Chondrocyte (in vitro differentiated cells): ENCODE results near the gene MMP25. TPM values are rescaled to one million over a fixed set of nuclear protein-coding genes. Genes with fewer than 3 reads are reported as not detected.

Source experiments
- DNase-seq: peaks from one replicate; pipeline ENCODE4 v3.0.0; 2021; ENCODE audit warnings: mixed read lengths, low spot score
- H3K27ac Mint-ChIP-seq: one replicate; pipeline ENCODE4 v1.8.0; 2021; ENCODE audit warnings: mild to moderate bottlenecking, moderate library complexity, mixed read lengths; ENCODE audit not compliant: unreplicated experiment
- H3K27me3 Mint-ChIP-seq: 2 replicates; pipeline ENCODE4 v1.8.0; 2021; ENCODE audit warnings: low read depth, mixed read lengths
- H3K36me3 Mint-ChIP-seq: 2 replicates; pipeline ENCODE4 v1.8.0; 2021; ENCODE audit warnings: low read depth, mixed read lengths
- H3K4me1 Mint-ChIP-seq: 2 replicates; pipeline ENCODE4 v1.8.0; 2021; ENCODE audit warnings: low read depth, mild to moderate bottlenecking, mixed read lengths
- H3K4me3 Mint-ChIP-seq: one replicate; pipeline ENCODE4 v1.8.0; 2021; ENCODE audit warnings: mild to moderate bottlenecking, moderate library complexity, mixed read lengths; ENCODE audit not compliant: unreplicated experiment
- H3K9me3 Mint-ChIP-seq: 2 replicates; pipeline ENCODE4 v1.8.0; 2021; ENCODE audit warnings: low read depth, mixed read lengths
- total RNA-seq: library from RNA; stranded (reverse); gene quantifications from 3 replicates; pipeline ENCODE4 v1.2.1, GENCODE V29; 2021
- TF ChIP-seq, protein P1 (sequence below): fragments of 200-600 bp; sonication (generic); IDR thresholded peaks from 2 replicates; pipeline ENCODE4 v1.5.0; 2021; ENCODE audit warnings: antibody characterized with exemption, mild to moderate bottlenecking, moderate library complexity

Gene MMP25
- total RNA-seq, 1 donor from 2014 or later: not detected

DNA sequence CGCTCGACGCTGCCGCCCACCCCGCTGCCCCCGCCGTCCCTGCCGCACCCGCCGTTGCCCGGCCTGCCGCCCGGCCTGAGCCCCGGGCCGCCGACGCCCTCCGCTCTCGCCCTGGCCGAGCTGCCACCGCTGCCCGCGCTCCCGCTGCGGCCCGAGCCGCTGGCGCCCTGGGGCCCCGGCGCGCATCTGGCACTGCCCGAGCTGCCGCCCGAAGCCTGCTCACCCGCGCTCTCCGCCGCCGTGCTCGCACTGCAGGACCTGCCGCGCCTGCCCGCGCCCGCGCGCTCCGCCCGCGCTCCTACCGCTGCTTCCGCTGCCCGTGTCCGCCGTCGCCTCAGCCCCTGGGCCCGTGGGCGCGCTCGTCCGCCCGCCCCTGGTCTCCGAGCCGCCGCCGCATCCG lies 42.0 kb upstream of the MMP25 start:
- Mint-ChIP-seq H3K9me3 (no peaks in the 10 kb centered on the region), H3K27ac (no peak overlapping the region), H3K27me3 (peaks cover 19% of the 10 kb centered on the region), H3K36me3 (no peaks in the 10 kb centered on the region), H3K4me1 (peaks cover 3% of the 10 kb centered on the region), H3K4me3 (no peak overlapping the region)
- TF ChIP-seq, protein P1, sequence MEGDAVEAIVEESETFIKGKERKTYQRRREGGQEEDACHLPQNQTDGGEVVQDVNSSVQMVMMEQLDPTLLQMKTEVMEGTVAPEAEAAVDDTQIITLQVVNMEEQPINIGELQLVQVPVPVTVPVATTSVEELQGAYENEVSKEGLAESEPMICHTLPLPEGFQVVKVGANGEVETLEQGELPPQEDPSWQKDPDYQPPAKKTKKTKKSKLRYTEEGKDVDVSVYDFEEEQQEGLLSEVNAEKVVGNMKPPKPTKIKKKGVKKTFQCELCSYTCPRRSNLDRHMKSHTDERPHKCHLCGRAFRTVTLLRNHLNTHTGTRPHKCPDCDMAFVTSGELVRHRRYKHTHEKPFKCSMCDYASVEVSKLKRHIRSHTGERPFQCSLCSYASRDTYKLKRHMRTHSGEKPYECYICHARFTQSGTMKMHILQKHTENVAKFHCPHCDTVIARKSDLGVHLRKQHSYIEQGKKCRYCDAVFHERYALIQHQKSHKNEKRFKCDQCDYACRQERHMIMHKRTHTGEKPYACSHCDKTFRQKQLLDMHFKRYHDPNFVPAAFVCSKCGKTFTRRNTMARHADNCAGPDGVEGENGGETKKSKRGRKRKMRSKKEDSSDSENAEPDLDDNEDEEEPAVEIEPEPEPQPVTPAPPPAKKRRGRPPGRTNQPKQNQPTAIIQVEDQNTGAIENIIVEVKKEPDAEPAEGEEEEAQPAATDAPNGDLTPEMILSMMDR: no peak
- no peak for DNase-seq

DNA sequence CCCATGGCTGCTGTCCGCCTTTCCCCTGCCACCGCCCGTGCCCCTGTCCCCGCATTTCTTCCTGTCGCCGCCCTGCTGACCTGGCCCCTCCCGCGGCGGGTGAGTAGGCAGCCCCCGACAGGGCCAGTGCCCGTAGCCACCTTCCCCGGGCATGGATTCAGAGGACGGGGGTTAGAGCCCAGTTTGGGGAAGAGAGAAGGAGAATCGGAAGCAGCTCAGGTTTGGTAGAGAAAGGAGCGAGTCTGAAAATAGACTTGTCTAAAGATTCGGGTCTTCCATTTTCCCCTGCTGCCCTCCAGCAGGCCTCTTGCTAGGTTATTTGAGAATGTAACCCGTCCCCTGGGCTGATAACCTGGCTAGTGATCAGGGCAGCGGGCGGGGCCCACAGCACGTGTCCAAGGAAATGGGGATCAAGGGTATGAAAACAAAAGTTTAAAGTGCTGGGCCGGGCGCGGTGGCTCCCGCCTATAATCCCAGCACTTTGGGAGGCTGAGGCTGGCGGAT lies 41.5 kb upstream of the MMP25 start:
- Mint-ChIP-seq H3K4me3 (peak overlapping the region; percentile 55), H3K9me3 (no peaks in the 10 kb centered on the region), H3K4me1 (peaks cover 3% of the 10 kb centered on the region), H3K27me3 (peaks cover 19% of the 10 kb centered on the region), H3K27ac (no peak overlapping the region), H3K36me3 (no peaks in the 10 kb centered on the region)
- DNase-seq: no peak
- TF ChIP-seq, protein P1: no peak

DNA sequence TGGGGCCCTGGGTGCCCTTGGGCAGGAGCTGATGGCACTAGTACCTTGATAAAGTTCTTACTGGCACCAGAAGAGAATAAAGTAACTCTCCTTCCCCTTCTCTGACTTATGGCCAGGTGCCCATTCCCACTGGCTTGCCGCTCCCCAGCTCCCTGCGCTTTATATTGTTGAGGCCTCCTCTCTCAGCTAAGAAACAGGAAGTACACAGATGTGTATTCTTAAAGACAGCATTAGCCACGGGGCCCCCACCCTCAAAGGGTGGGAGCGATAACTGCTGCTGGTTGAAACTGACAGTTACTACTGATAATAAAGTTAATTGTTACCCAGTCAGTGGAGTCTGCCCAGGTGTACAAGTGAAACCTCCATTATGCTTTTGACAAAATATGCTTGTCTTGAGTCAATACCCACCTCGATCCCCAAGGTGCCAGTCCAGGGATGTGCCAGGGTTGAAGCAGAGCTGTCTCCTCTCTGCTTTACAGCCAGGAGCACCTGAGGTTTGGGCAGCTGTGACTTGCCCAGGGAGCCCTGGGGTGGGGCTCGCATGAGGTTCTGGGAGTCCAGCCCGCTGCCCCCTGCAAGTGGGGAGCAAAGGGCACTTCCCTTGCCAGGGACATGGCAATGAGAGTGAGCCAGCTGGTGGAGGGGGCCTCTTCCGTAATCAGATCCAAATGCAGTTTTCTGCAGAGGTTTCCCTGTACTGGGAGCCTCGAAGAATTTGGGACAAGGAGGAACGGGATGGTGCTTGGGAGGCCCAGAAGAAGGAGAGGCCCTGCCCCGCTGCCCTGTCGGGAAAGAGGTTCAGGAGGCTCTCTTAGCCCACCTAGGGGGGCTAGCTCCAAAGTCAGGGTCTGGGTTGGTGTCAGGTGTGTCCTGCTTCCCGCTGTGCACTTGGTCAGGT lies 39.1 kb upstream of the MMP25 start:
- no peak overlapping the region for H3K4me3 Mint-ChIP-seq
- peaks cover 3% of the 10 kb centered on the region for H3K4me1 Mint-ChIP-seq
- no peaks in the 10 kb centered on the region for H3K9me3 Mint-ChIP-seq

DNA sequence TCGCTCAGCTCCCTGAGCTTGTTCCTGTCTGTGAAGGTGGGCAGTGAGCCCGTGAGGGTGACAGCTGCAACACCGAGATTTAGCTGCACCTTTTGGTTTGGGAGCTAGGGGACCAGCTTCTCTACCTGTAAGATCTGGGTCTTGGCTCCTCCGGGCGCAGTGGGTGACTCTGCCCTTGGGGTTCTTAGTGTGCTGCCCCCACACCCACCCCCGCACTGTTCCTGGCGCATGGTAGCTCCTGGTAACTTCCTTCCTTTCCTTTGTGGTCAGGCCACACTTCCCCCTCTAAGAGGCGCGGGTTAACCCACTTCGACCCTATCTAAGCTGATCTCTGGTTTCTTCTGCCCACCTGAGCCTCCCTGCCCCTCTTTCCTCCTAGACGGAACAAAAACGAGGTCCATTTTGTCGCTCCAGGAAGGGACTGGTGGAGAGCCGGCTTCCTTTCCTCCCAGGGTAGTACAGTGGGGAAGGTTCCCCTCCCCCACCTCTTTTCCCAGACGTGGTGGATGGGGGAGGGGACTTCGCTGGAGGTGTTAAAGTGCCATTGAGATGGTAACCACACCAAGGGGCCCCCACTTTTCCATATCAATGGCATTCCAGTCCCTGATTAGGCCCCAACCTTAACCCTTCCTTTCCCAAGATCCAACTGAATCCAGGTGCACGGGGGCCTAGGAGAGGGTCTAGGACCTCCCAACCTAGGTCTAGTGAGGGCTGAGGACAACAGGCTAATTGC lies 38.2 kb upstream of the MMP25 start:
- no peak overlapping the region for H3K27ac Mint-ChIP-seq

More for the DNA sequence above, 39.1 kb upstream of the MMP25 start:
- Mint-ChIP-seq H3K27ac (no peak overlapping the region), H3K27me3 (peaks cover 21% of the 10 kb centered on the region), H3K36me3 (no peaks in the 10 kb centered on the region)
- TF ChIP-seq, protein P1: no peak
- DNase-seq: no peak

DNA sequence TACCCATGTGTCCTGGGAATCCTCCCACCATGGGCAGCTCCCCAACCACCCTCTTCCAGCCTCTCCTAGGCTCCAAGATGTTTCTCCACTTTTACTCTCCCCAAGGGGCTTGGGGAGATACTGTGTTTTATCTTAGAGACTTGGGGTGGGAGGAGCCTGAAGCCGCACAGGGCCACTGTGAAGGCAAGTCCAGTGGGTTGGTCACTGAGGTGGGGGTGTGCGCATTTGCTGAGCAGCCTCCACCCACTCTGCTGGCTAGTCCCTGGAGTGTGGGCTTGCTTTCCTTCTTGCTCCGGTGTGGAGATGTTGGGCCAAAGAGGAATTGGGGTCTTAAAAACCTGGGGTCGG lies 37.7 kb upstream of the MMP25 start:
- Mint-ChIP-seq H3K27ac (no peak overlapping the region), H3K9me3 (no peaks in the 10 kb centered on the region), H3K36me3 (no peaks in the 10 kb centered on the region), H3K27me3 (peaks cover 28% of the 10 kb centered on the region), H3K4me1 (peaks cover 3% of the 10 kb centered on the region), H3K4me3 (no peak overlapping the region)
- TF ChIP-seq, protein P1: no peak
- DNase-seq: no peak

More for the DNA sequence above, 38.2 kb upstream of the MMP25 start:
- Mint-ChIP-seq H3K4me3 (no peak overlapping the region), H3K9me3 (no peaks in the 10 kb centered on the region), H3K36me3 (no peaks in the 10 kb centered on the region), H3K27me3 (peaks cover 28% of the 10 kb centered on the region), H3K4me1 (peaks cover 3% of the 10 kb centered on the region)
- no peak for DNase-seq
- TF ChIP-seq, protein P1: no peak
